GM12874 (cell line): ENCODE results near the gene LHX2.

Experiments
- CTCF ChIP-seq: IDR thresholded peaks from 2 replicates; pipeline ENCODE4 v1.5.1; 2011; ENCODE audit warnings: low read depth, mild to moderate bottlenecking, control low read depth, low read length, moderate library complexity; ENCODE audit not compliant: insufficient read depth

Gene LHX2

DNA sequence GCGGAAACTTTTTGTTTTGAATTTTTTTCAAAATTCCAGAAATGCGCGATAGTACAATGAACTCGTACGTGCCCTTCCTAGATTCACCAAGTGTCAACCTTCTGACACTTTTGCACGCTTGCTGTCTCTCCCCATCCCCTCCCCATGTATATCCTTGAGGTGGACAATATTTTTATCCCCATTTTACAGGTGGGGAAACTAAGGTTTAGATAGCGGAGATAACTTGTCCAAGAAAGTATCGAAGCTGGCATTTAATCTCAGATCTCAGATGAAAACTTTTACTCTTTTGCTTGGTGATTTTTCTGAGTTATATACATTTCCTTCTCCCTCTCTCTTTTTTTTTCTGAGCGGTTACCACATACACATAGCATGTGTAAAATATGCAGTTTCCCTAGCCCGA, 34.6 kb downstream of the LHX2 start:
- no peak for TF ChIP-seq CTCF

GRCh38 chr9:124047251-124047672, 35.7 kb downstream of the LHX2 start:
- TF ChIP-seq CTCF: no peak

DNA sequence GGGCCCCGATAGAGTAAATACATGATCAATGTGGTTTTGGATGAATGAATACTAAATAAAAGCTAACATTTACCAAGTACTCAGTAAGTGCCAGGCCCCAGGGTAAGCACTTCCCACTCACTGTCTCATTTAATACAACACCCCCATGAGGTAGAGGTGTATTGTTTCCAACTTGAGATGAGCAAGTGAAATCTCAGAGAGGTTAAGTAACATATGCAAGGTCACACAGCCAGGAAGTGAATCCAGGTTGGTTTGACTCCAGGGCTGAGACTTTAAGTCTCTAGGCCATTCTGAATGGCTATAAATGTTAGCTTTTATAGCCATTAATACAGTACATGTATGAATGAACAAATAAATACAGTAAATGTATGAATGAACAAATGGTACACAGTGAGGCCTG, 39.4 kb downstream of the LHX2 start:
- no peak for TF ChIP-seq CTCF

DNA sequence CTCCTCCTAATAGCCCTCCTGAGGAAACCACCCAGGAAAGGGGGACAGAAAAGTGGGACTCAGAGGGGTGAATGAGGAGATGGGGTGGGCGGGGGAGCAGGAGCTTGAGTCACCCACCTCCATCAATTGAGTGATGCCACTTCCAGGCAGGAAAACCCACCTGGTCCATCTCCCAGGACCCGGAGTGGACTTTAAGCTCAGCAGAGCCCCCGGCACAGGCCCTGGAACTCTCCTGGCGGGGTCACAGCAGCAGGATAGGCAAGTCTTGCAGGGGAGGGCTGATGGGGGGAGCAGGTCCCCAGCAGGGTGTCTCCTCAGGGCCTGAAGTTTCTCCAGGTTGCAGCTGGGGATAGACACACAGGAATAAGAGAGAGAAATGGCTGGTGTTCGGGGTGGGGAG, 40.8 kb downstream of the LHX2 start:
- TF ChIP-seq CTCF: no peak

DNA sequence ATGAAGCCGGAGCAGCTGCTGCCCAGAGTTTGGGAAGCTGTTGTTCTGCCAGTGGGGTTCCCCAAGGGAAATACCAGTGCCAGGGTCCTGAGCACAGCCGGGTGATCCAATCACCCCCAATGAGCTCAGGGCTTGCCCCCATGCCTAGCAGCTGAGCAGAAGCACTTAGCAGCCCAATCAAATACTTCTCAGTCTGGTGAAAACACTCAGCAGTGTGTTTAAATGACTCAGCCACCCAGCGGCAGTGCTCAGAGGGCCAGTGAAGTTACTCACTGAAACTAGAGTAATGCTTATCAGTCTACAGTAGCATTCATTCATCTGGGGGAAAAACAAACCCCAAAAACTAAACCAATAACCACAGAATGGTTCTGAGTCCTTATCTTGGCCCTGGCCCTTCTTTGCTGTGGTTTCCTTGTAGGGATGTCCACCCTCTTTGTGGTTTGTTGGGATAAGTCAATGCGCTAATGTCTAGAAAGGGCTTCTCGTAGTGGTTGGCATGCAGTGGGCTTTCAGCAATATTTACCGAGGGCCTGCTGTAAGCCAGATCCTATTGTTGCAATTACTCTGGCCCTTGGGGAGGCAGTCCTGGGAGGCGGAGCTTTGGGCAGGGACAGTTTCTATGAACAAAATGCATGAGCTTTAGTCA, 43.1 kb downstream of the LHX2 start:
- TF ChIP-seq CTCF: 0 out of 2 replicates have a peak, but pooled peaks have one; percentile 3

- no peak for TF ChIP-seq CTCF
Measured at GRCh38 chr9:124060844-124061605, 49.5 kb downstream of the LHX2 start.

GRCh38 chr9:124062172-124062571, 50.6 kb downstream of the LHX2 start:
- peak; percentile 79 for TF ChIP-seq CTCF
